Colonic mucosa (tissue), 4 donors: ENCODE measurements around the gene MAML2. TPM values are rescaled to one million over a fixed set of nuclear protein-coding genes. Genes with fewer than 3 reads are reported as not detected.

Experiments
- DNase-seq: peaks from one replicate; pipeline ENCODE4 v3.0.0-alpha.2; 2020
- H3K27ac ChIP-seq: fragments of 200-600 bp; one replicate; pipeline ENCODE4 v1.8.0; 2021
- H3K27me3 ChIP-seq: fragments of 200-600 bp; one replicate; pipeline ENCODE4 v1.8.0; 2021
- H3K36me3 ChIP-seq: fragments of 200-600 bp; one replicate; pipeline ENCODE4 v1.8.0; 2021
- H3K4me1 ChIP-seq: fragments of 200-600 bp; one replicate; pipeline ENCODE4 v1.8.0; 2021; ENCODE audit warnings: mild to moderate bottlenecking
- H3K4me3 ChIP-seq: fragments of 200-600 bp; one replicate; pipeline ENCODE4 v1.8.0; 2021
- H3K9ac ChIP-seq, 2 donors: one replicate each; pipeline ENCODE4 v1.7.0; 2013; ENCODE audit warnings: control low read depth in 2 of 2, low read depth in 2 of 2, low read length in 2 of 2
- H3K9me3 ChIP-seq: fragments of 200-600 bp; one replicate; pipeline ENCODE4 v1.8.0; 2021
- intact Hi-C: fragments of 100-400 bp; cut with DNase I; formaldehyde crosslinking; loops from one replicate; pipeline ENCODE4 v1.14.1; 2022
- total RNA-seq, 2 donors: library from RNA; stranded (reverse); fragmentation: NEBNext Ultra II Directional in 1 of 2; extraction: Animal tissue kit (Norgen Biotek cat#: 25700) in 1 of 2; gene quantifications; one replicate each; pipeline ENCODE4 v1.2.1, GENCODE V29; 2021
- TF ChIP-seq, protein P1 (sequence below): fragments of 200-600 bp; IDR thresholded peaks from one replicate; pipeline ENCODE4 v1.8.0; 2022; ENCODE audit warnings: antibody characterized with exemption, mild to moderate bottlenecking
- donor health status: healthy.
- donor health status: DM: no; HTN: no; CAD: no.
- donor health status: DM: no; HTN: no; CAD: no.

The MAML2 gene
- total RNA-seq, 2 donors from 2014 or later = 10.4 to 11.0 TPM

GRCh38 chr11:95999711-96000406 is 343.1 kb downstream of the MAML2 start:
- Histone ChIP-seq H3K4me1 (no peaks in the 10 kb centered on the region), H3K27me3 (no peaks in the 10 kb centered on the region), H3K9ac (no peak overlapping the region), H3K4me3 (no peak overlapping the region), H3K36me3 (no peaks in the 10 kb centered on the region), H3K9me3 (no peaks in the 10 kb centered on the region), H3K27ac (no peak overlapping the region)
- TF ChIP-seq, protein P1, sequence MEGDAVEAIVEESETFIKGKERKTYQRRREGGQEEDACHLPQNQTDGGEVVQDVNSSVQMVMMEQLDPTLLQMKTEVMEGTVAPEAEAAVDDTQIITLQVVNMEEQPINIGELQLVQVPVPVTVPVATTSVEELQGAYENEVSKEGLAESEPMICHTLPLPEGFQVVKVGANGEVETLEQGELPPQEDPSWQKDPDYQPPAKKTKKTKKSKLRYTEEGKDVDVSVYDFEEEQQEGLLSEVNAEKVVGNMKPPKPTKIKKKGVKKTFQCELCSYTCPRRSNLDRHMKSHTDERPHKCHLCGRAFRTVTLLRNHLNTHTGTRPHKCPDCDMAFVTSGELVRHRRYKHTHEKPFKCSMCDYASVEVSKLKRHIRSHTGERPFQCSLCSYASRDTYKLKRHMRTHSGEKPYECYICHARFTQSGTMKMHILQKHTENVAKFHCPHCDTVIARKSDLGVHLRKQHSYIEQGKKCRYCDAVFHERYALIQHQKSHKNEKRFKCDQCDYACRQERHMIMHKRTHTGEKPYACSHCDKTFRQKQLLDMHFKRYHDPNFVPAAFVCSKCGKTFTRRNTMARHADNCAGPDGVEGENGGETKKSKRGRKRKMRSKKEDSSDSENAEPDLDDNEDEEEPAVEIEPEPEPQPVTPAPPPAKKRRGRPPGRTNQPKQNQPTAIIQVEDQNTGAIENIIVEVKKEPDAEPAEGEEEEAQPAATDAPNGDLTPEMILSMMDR = no peak
- intact Hi-C loops = loop anchor here (10.0 kb wide), 1 partner anchor 75 kb away; the partner anchor contains the start of gene MTMR2
- no peak for DNase-seq

- Histone ChIP-seq H3K9me3 (no peaks in the 10 kb centered on the region), H3K36me3 (no peaks in the 10 kb centered on the region), H3K4me1 (no peaks in the 10 kb centered on the region), H3K27ac (no peak overlapping the region), H3K4me3 (no peak overlapping the region), H3K27me3 (no peaks in the 10 kb centered on the region), H3K9ac (no peak overlapping the region)
- TF ChIP-seq, protein P1 = no peak
- intact Hi-C loops = loop anchor here (10.0 kb wide), 1 partner anchor 72 kb away; the partner anchor contains the start of gene MTMR2
- DNase-seq = no peak
These were observed 346.3 kb downstream of the MAML2 start for GRCh38 chr11:95996621-95997235.

DNA sequence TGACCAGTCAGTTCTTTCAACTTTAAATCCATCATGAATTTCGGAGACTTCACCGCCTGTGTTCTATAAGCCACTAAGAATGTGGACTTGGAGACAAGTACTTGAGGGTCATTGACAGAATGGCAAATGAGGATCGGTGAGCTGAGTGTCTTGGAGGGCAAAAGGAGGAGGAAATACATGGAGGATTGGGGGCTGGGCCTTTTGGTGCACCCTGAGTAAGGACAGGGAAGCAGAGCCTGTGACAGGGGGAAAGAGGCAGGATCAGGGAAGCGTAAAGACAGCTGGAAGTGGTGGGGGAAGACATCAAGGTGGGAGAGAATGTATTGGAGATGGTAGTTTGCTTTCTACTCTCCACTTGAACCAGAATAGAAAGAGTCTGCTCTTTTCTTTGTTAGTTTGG is 348.7 kb downstream of the MAML2 start:
- Histone ChIP-seq H3K9ac (no peak overlapping the region), H3K4me1 (no peaks in the 10 kb centered on the region), H3K27me3 (no peaks in the 10 kb centered on the region), H3K9me3 (no peaks in the 10 kb centered on the region), H3K36me3 (no peaks in the 10 kb centered on the region), H3K4me3 (no peak overlapping the region), H3K27ac (no peak overlapping the region)
- DNase-seq = no peak
- intact Hi-C loops = loop anchor here (10.0 kb wide), 1 partner anchor 70 kb away; the partner anchor contains the start of gene MTMR2
- TF ChIP-seq, protein P1 = no peak

DNA sequence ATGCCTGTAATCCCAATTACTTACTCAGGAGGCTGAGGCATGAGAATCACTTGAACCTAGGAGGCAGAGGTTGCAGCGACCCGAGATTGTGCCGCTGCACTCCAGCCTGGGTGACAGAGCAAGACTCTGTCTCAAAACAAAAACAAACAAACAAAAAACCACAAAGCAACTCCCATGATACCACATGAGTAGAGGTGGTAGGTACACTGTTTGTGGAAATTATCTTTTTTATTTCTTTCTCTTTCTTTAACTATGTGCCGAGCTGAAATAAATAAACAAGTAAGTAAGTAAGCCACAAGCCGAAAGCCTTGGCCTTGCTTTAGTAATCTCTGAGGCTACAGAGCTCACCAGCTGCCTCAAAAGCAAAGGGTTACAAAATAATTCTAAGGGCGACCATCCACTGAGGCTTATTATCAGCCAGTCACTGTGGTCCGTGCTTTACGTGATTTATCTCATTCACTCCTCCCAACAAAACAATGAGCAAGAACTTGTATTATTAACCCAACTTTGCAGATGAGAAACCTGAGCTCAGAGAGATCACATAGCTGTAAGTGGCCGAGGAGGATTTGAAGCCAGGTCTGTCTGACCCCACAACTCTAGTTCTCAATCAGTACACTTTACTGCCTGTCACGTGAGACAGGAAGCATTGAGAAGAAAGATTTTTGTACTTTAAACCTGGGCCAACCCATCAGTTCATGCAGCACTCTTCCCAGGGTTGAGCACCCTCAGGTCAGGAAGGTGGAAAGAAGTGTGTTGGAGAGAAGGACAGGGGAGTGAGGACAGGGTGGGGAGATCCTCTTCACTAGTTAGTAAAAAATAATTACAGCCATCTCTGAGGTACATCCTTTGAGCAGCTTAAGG is 349.3 kb downstream of the MAML2 start:
- no peak overlapping the region for H3K9ac ChIP-seq
- DNase-seq = no peak
- no peaks in the 10 kb centered on the region for H3K27me3 ChIP-seq
- no peak overlapping the region for H3K4me3 ChIP-seq
- no peaks in the 10 kb centered on the region for H3K4me1 ChIP-seq
- H3K27ac ChIP-seq = no peak overlapping the region
- no peaks in the 10 kb centered on the region for H3K9me3 ChIP-seq
- H3K36me3 ChIP-seq = no peaks in the 10 kb centered on the region
- intact Hi-C loops = loop anchor here (10.0 kb wide), 1 partner anchor 69 kb away; the partner anchor contains the start of gene MTMR2
- TF ChIP-seq, protein P1 = no peak

DNA sequence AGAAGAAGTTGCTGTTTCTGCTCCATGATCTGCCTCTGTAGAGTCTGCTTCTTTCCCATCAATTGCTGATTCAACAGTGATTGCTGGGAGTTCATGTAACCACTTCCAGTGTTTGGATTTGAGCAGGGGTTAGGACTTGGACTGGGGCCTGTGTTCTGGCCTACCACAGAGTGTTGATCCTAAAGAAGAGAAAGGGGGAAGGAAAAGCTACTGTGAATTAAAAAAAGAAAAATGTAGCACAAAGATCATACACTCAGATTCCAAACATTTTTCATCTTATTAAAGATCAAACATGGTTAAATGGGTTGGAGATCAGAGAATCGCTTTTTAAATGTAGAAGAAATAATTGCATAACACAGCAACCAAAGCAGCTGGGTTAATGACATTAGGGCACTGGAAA is 351.4 kb downstream of the MAML2 start:
- H3K4me3 ChIP-seq = no peak overlapping the region
- no peak for DNase-seq
- H3K27me3 ChIP-seq = no peaks in the 10 kb centered on the region
- H3K36me3 ChIP-seq = no peaks in the 10 kb centered on the region
- no peaks in the 10 kb centered on the region for H3K9me3 ChIP-seq
- TF ChIP-seq, protein P1 = no peak
- H3K4me1 ChIP-seq = no peaks in the 10 kb centered on the region
- peak overlapping the region; percentile 28 for H3K27ac ChIP-seq
- intact Hi-C loops = loop anchor here (10.0 kb wide), 1 partner anchor 67 kb away; the partner anchor contains the start of gene MTMR2
- no peak overlapping the region for H3K9ac ChIP-seq
